Panc1 (cell line): ENCODE data around the gene TRAK2.

Experiments
- CTCF ChIP-seq: fragments of 450-650 bp; IDR thresholded peaks from 2 replicates; pipeline ENCODE4 v1.5.1; 2017; ENCODE audit warnings: mild to moderate bottlenecking
- REST ChIP-seq, 2 experiments: IDR thresholded peaks; 2 replicates each; pipeline ENCODE4 v1.6.1; 2011 to 2012; ENCODE audit warnings: low read depth in 2 of 2, control low read depth in 1 of 2, low read length in 1 of 2, mild to moderate bottlenecking in 1 of 2, moderate library complexity in 1 of 2; ENCODE audit not compliant: insufficient read depth in 1 of 2

GRCh38 chr2:201483342-201483741, 32.1 kb upstream of the TRAK2 start:
- no peak for TF ChIP-seq CTCF
- TF ChIP-seq REST (IDR thresholded peaks at IDR 0.05; ENCODE audit: insufficient read depth in 1 of 2, low read depth in 2 of 2, low read length in 1 of 2): no peak
